Lower lobe of right lung (tissue), 2 donors: ENCODE data around the gene EFCAB6. TPM values are rescaled to one million over a fixed set of nuclear protein-coding genes. Genes with fewer than 3 reads are reported as not detected.

Experiments
- ATAC-seq, 2 donors: fragments of 200-7000 bp; cut with Tn5 transposase; one replicate each; pipeline ENCODE4 v1.9.1; 2020 to 2022; ENCODE audit warnings: mild to moderate bottlenecking in 2 of 2, moderate library complexity in 2 of 2
- DNase-seq: peaks from one replicate; pipeline ENCODE4 v3.0.0-alpha.2; 2020
- H3K27ac ChIP-seq: fragments of 200-600 bp; one replicate; pipeline ENCODE4 v1.8.0; 2022
- H3K27me3 ChIP-seq: fragments of 200-600 bp; one replicate; pipeline ENCODE4 v1.8.0; 2022; ENCODE audit warnings: low read depth
- H3K36me3 ChIP-seq: fragments of 200-600 bp; one replicate; pipeline ENCODE4 v1.8.0; 2022; ENCODE audit warnings: mild to moderate bottlenecking
- H3K4me1 ChIP-seq: fragments of 200-600 bp; one replicate; pipeline ENCODE4 v1.8.0; 2022
- H3K4me3 ChIP-seq: fragments of 200-600 bp; one replicate; pipeline ENCODE4 v1.8.0; 2022; ENCODE audit warnings: mild to moderate bottlenecking
- H3K9me3 ChIP-seq: fragments of 200-600 bp; one replicate; pipeline ENCODE4 v1.8.0; 2022
- intact Hi-C: fragments of 100-400 bp; cut with DNase I; formaldehyde crosslinking; loops from one replicate; pipeline ENCODE4 v1.11.0; 2022
- total RNA-seq: library from RNA; stranded (reverse); fragmentation: NEBNext Ultra II Directional; extraction: Animal tissue kit (Norgen Biotek cat#: 25700); gene quantifications from one replicate; pipeline ENCODE4 v1.2.1, GENCODE V29; 2021
- TF ChIP-seq, protein P1 (sequence below): fragments of 200-600 bp; IDR thresholded peaks from one replicate; pipeline ENCODE4 v1.8.0; 2022; ENCODE audit warnings: antibody characterized with exemption, mild to moderate bottlenecking
- donor health status: DM: no; HTN: yes; CAD: no; lungs with severe emphysema.

Gene EFCAB6
- total RNA-seq, 1 donor from 2014 or later = 5.8 TPM

DNA sequence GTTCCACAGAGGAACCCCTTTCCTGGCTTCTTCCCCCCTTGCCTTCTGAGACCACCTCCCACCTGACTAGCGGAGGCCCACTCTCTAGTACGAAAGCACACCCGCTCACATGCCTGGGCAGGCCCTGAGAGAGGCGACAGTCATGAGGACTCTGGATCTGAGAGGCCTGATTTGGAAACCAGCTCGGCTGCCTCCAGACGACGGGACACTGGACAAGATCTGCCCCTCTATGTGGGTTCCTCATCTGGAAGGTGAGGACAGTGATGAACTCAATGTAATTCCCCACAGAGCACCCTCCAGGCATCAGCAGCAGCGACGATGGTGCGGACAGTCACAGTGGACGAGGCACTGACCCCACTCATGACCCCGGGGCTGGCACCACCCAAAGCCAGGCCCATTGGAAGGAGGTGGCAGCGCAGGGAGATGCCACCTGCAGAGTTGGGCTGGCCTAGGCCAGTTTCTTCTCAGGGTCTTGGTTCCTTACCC, 42.7 kb upstream of the EFCAB6 start:
- intact Hi-C loops = no loop called here
- DNase-seq = no peak
- no peaks in the 10 kb centered on the region for H3K4me1 ChIP-seq
- H3K4me3 ChIP-seq = no peak overlapping the region
- no peak for ATAC-seq
- no peaks in the 10 kb centered on the region for H3K36me3 ChIP-seq
- TF ChIP-seq, protein P1, sequence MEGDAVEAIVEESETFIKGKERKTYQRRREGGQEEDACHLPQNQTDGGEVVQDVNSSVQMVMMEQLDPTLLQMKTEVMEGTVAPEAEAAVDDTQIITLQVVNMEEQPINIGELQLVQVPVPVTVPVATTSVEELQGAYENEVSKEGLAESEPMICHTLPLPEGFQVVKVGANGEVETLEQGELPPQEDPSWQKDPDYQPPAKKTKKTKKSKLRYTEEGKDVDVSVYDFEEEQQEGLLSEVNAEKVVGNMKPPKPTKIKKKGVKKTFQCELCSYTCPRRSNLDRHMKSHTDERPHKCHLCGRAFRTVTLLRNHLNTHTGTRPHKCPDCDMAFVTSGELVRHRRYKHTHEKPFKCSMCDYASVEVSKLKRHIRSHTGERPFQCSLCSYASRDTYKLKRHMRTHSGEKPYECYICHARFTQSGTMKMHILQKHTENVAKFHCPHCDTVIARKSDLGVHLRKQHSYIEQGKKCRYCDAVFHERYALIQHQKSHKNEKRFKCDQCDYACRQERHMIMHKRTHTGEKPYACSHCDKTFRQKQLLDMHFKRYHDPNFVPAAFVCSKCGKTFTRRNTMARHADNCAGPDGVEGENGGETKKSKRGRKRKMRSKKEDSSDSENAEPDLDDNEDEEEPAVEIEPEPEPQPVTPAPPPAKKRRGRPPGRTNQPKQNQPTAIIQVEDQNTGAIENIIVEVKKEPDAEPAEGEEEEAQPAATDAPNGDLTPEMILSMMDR = no peak
- peaks cover 32% of the 10 kb centered on the region for H3K27me3 ChIP-seq
- H3K27ac ChIP-seq = no peak overlapping the region
- no peaks in the 10 kb centered on the region for H3K9me3 ChIP-seq

DNA sequence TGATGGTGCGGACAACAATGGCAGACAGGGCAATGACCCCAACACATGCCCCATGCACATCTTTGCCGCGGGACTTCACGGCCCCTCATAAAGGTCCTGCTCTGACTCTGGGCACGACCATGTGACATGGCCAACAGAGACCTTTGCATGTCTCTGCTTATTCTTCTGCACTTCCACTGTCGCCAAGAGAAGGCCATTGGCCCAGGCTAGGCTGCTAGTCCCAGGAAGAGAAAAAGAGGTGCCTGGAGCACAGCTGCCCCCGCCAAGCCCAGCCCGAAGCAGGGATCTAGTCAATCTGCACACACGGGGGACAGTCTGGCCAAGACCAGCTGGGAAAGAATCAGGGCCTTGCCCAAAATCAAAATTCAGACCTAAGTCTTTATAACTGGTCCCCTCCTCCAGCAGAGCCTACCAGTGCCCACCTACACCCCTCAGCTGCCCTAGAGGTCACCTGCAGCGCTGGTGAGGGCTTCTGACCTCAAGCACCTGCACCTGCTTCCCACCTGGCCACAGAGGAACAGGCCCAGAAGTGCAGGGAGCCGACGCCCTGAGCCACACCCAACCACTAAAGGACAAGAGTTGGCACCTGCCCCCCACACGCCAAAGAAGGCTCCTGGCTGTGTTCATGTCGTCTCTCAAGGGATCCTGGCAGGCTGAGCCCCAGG, 42.1 kb upstream of the EFCAB6 start:
- intact Hi-C loops = no loop called here
- ATAC-seq (no peak), DNase-seq (no peak)
- Histone ChIP-seq H3K9me3 (no peaks in the 10 kb centered on the region), H3K4me3 (no peak overlapping the region), H3K4me1 (no peaks in the 10 kb centered on the region), H3K36me3 (no peaks in the 10 kb centered on the region), H3K27me3 (peaks cover 27% of the 10 kb centered on the region), H3K27ac (no peak overlapping the region)
- TF ChIP-seq, protein P1 = no peak

DNA sequence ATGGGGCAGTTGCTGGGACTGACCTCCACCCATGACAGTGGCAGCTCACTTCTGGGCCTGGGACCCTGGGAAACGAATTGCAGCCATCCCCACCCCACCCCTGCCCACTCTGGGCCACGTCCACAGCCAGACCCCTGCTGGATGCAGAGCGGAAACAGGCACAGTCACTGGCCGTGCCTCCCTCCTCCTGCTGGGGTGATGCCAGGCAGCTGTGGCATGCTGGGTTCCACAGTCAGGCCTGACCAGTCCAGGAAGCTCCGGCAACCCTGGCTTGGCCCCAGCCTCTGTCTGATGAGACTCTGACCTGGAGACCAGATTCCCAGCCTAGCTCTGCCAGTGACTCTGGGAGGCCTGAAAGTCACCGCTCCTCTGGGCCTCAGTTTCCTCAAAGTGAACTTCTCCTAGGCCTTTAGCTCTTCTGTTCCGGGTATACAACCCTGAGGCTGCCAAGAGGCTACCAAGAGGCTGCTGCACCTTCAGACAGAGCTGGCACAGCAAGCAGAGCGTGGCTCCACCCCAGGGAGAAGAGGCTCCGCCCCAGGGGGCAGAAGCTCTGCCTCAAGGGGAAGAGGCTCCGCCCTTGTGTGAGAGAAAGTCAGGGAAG, 41.3 kb upstream of the EFCAB6 start:
- no peaks in the 10 kb centered on the region for H3K36me3 ChIP-seq
- TF ChIP-seq, protein P1 = no peak
- intact Hi-C loops = no loop called here
- H3K4me1 ChIP-seq = no peaks in the 10 kb centered on the region
- H3K4me3 ChIP-seq = no peak overlapping the region
- peaks cover 30% of the 10 kb centered on the region for H3K27me3 ChIP-seq
- no peak for DNase-seq
- no peaks in the 10 kb centered on the region for H3K9me3 ChIP-seq
- H3K27ac ChIP-seq = no peak overlapping the region
- ATAC-seq = no peak

DNA sequence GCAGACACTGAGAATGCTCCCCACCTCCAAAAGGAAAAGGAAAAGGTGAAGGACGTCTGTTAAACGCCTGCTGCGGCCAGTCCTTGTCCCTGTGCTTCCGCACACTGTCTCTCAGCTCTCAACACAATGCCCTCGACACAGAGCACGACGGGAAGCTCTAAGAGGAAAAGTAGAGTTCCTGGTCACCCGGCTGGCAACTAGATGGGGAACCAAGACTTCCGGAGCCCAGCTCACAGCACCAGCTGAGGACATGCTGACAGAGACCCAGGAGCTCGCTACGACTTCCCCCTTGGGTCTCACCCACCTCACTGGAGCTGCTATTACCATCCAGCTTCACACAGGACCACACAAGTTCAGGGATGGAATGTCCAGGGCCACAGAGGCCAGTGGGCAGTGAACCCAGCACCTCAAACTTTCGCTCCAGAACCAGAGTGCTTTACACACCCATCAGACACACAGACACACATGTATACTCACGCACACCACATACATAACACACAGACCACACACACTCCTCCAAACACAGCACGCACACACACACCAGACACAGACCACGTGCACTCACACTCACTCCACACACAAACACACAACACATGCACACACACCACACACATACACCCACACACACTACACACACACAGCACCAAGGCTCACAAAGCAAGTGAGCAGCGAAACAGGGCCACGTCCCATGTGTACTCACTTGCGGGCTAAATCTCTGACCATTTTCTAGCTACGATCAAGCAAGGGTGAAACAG, 40.6 kb upstream of the EFCAB6 start:
- Histone ChIP-seq H3K27ac (no peak overlapping the region), H3K36me3 (no peaks in the 10 kb centered on the region), H3K9me3 (no peaks in the 10 kb centered on the region), H3K4me3 (no peak overlapping the region), H3K4me1 (no peaks in the 10 kb centered on the region), H3K27me3 (peaks cover 35% of the 10 kb centered on the region)
- TF ChIP-seq, protein P1 = no peak
- no peak for DNase-seq
- intact Hi-C loops = no loop called here
- no peak for ATAC-seq

DNA sequence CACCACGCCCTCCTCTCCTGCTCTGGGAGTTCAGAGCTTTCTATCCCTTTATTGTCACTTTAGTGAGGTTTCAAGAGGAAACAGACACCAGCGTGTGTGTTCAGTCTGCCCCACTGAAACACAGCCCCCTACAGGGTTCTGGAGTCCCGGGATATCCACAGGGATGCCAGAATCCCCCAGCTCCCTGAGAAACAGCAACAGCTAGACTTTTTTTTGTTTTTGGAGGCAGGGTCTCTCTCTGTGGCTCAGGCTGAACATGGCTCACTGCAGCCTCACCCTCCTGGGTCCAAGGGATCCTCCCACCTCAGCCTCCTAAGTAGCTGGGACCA, 39.8 kb upstream of the EFCAB6 start:
- H3K4me1 ChIP-seq = no peaks in the 10 kb centered on the region
- TF ChIP-seq, protein P1 = no peak
- no peak for ATAC-seq
- intact Hi-C loops = no loop called here
- no peak overlapping the region for H3K27ac ChIP-seq
- peaks cover 31% of the 10 kb centered on the region for H3K27me3 ChIP-seq
- H3K36me3 ChIP-seq = no peaks in the 10 kb centered on the region
- H3K9me3 ChIP-seq = no peaks in the 10 kb centered on the region
- no peak for DNase-seq
- no peak overlapping the region for H3K4me3 ChIP-seq
